ENCODE results near the gene KLHDC8B.
A peak's percentile ranks its signal among the peaks of the same experiment; 100 is the strongest.

The KLHDC8B gene

GRCh38 chr3:49163609-49164008 is 7.8 kb upstream of the KLHDC8B start:
- no peak overlapping the region for H3K4me3 ChIP-seq
- peaks cover 49 to 67% (median 59%) of the 10 kb centered on the region in 10 experiments for H3K4me1 ChIP-seq
- H3K36me3 ChIP-seq = peaks cover 16 to 36% (median 28%) of the 10 kb centered on the region in 11 experiments
- H3K27me3 ChIP-seq = no peaks in the 10 kb centered on the region
- H3K9ac ChIP-seq = no peak overlapping the region
- peaks cover 0 to 24% (median 5%) of the 10 kb centered on the region in 11 experiments; a peak in 7 of 22 replicates for H4K20me1 ChIP-seq
- H3K9me3 ChIP-seq (replicated peaks in 1 of 11) = 0 out of 22 replicates have a peak, but pooled peaks cover 0 to 4% (median 0%) of the 10 kb centered on the region in 11 experiments
- peak overlapping the region in 10 of 11 experiments; percentile 41 to 98 (median 66); a peak in 15 of 22 replicates for H3K4me2 ChIP-seq
- H3K27ac ChIP-seq = peak overlapping the region in 4 of 11 experiments; percentile 62 to 72 (median 67); a peak in 6 of 22 replicates
- TF ChIP-seq Cebpa-rat (IDR thresholded peaks at IDR 0.05) = no peak

- Histone ChIP-seq H3K4me3 (peak overlapping the region; percentile 64 to 85 (median 76)), H4K20me1 (peaks cover 0 to 21% (median 5%) of the 10 kb centered on the region in 11 experiments; a peak in 7 of 22 replicates), H3K9ac (peak overlapping the region; percentile 80 to 91 (median 89)), H3K9me3 (replicated peaks in 1 of 11) (0 out of 22 replicates have a peak, but pooled peaks cover 0 to 4% (median 0%) of the 10 kb centered on the region in 11 experiments), H3K27ac (peak overlapping the region; percentile 82 to 96 (median 90)), H3K4me2 (peak overlapping the region; percentile 84 to 99 (median 95)), H3K4me1 (peaks cover 51 to 58% (median 52%) of the 10 kb centered on the region in 10 experiments), H3K36me3 (peaks cover 16 to 36% (median 28%) of the 10 kb centered on the region in 11 experiments), H3K27me3 (no peaks in the 10 kb centered on the region)
- TF ChIP-seq Cebpa-rat (IDR thresholded peaks at IDR 0.05) = no peak
Observed at GRCh38 chr3:49164983-49165720, 6.2 kb upstream of the KLHDC8B start.

DNA sequence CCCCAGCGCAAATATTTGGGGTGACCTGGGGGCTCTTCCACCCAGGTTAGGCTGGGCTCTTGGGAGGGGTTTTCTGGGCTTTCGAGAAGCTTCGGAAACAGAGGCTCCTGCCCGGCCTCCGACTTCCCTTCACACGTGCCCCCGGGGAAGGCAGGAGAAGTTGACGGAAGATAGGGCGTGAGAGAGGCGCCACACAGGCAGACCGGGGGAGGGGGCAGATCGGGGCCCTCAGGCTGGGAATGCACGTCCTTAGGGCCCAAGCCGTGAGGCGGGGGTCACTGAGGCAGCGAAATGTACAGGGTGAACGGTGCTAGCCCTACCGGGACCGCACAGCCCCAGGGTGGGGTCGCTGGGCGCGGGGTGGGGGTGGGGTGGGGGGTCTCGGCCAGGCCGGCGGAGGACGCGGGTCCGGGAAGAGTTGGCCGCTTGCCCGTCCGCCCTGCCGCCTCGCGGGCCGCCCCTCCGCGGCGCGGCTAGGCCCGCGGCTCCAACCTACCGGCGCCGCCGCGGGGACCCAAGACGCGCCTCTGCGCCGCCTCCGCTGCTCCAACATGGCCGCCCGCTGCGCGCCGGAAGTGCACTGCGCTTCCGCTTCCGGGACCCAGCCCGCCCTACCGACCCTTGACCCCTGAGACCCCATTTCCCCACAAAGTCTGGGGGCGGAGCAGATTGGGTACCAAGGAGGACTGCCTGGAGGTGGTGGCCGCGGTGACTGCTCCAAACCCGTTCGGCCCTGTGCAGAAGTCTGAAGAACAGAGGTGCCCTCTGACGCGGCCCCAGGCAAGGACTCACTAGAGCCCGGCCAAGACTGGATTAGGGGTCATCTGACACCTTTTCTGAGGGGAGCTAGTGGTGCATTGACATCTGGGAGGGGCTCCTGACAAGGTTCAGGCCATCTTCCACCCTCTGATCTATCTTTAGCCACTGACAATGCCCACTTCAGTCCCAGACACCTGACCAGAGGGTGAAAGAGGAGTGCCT is 5.3 kb upstream of the KLHDC8B start, which contains the start of gene CCDC71:
Gene CCDC71 (minus strand): TSS at position 561 of the 981 bp plus-strand sequence. CDS start 2,123 bp downstream, outside the sequence.
- Histone ChIP-seq H4K20me1 (peaks cover 0 to 21% (median 5%) of the 10 kb centered on the region in 11 experiments; a peak in 7 of 22 replicates), H3K36me3 (peaks cover 16 to 35% (median 25%) of the 10 kb centered on the region in 11 experiments), H3K9ac (peak within 1 kb of the TSS; percentile 80 to 91 (median 89)), H3K4me2 (peak within 1 kb of the TSS; percentile 84 to 99 (median 95)), H3K9me3 (replicated peaks in 1 of 11) (0 out of 22 replicates have a peak, but pooled peaks cover 0 to 4% (median 0%) of the 10 kb centered on the region in 11 experiments), H3K4me1 (peaks cover 57 to 65% (median 61%) of the 10 kb centered on the region in 10 experiments), H3K4me3 (peak within 1 kb of the TSS; percentile 64 to 85 (median 76)), H3K27me3 (no peaks in the 10 kb centered on the region), H3K27ac (peak within 1 kb of the TSS; percentile 82 to 96 (median 90))
- TF ChIP-seq Cebpa-rat (IDR thresholded peaks at IDR 0.05) = no peak

- Histone ChIP-seq H3K9ac (peak overlapping the region in 7 of 11 experiments; percentile 87 to 90 (median 88); a peak in 9 of 22 replicates), H3K4me2 (peak overlapping the region; percentile 42 to 99 (median 88)), H3K27me3 (no peaks in the 10 kb centered on the region; a peak in 1 of 22 replicates), H3K27ac (peak overlapping the region; percentile 82 to 96 (median 90); a peak in 21 of 22 replicates), H3K9me3 (replicated peaks in 1 of 11) (0 out of 22 replicates have a peak, but pooled peaks cover 0 to 4% (median 0%) of the 10 kb centered on the region in 11 experiments), H3K4me3 (peak overlapping the region; percentile 64 to 85 (median 76); a peak in 17 of 20 replicates), H4K20me1 (peaks cover 0 to 12% (median 0%) of the 10 kb centered on the region in 11 experiments; a peak in 6 of 22 replicates), H3K36me3 (peaks cover 16 to 26% (median 22%) of the 10 kb centered on the region in 11 experiments), H3K4me1 (peaks cover 53 to 65% (median 59%) of the 10 kb centered on the region in 10 experiments)
- TF ChIP-seq Cebpa-rat (IDR thresholded peaks at IDR 0.05) = no peak
Observed at GRCh38 chr3:49166752-49167556, 4.4 kb upstream of the KLHDC8B start.

DNA sequence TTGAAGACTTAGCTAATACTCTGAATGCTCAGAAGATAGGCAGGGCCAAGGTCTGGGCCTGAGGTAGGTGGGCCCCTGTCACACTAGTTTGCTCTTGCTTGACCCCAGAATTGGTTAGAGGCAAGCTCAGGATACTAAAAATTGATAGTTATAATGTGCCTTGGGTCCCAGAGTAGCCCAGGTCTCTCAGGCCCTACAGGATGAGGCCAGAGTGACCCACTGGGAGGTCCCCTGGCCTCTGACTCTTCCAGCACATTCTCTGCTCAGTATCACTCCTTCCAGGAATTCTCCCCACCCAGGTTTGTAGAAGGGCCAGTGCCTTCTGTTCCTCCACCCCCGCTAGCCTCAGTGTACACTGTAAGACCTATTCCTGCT is 667 bp upstream of the KLHDC8B start:
- Histone ChIP-seq H3K4me1 (peaks cover 54 to 67% (median 62%) of the 10 kb centered on the region in 10 experiments), H3K27me3 (no peaks in the 10 kb centered on the region; a peak in 1 of 22 replicates), H3K36me3 (peaks cover 0 to 34% (median 0%) of the 10 kb centered on the region in 11 experiments; a peak in 4 of 22 replicates), H3K27ac (peak overlapping the region; percentile 47 to 76 (median 69); a peak in 20 of 22 replicates), H3K4me3 (peak overlapping the region; percentile 59 to 93 (median 66)), H3K4me2 (peak overlapping the region; percentile 84 to 100 (median 96)), H4K20me1 (peaks cover 0 to 27% (median 0%) of the 10 kb centered on the region in 11 experiments; a peak in 4 of 22 replicates), H3K9me3 (replicated peaks in 1 of 11) (0 out of 22 replicates have a peak, but pooled peaks cover 0 to 4% (median 0%) of the 10 kb centered on the region in 11 experiments), H3K9ac (peak overlapping the region; percentile 66 to 96 (median 79))
- TF ChIP-seq Cebpa-rat (IDR thresholded peaks at IDR 0.05) = no peak

DNA sequence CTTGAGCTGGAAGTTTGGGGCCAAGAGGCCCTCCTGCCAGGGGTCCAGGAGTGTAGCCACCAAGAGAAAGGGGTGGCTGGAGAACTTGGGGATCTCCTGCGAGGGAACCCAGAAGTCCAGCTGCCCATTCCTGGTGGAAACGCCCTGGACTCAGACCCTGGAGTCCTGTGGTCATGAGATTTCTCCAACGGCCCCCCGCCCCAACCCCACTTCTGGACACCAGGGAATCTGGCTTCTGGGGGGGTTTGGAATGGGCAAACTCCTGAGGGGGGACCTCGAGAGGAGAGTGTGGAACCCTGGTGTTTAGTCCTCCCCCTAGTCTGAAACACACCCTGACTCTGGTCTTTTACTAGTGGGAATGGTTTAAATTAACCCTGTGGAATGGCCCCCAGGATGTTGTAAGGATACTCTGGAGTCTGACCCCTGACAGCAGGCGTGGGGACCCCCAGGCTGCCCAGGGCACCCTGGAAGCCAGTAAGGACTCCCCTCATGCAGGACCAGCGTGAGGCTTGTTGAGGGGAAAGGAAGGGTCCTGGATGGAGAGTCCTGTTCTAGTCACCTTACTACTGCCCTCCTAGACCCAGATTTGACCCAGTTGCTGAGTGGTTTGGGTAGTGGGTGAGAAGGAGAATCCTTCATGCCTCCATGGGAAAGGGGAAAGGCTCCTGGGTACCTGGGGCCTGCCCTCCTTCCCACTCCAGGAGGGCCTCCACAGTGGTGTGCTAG is 540 bp downstream of the KLHDC8B start:
- peak overlapping the region; percentile 59 to 93 (median 66) for H3K4me3 ChIP-seq
- H4K20me1 ChIP-seq = peaks cover 0 to 38% (median 0%) of the 10 kb centered on the region in 11 experiments; a peak in 4 of 22 replicates
- H3K9ac ChIP-seq = peak overlapping the region; percentile 66 to 96 (median 79)
- H3K9me3 ChIP-seq (replicated peaks in 1 of 11) = no peaks in the 10 kb centered on the region
- H3K4me1 ChIP-seq = peaks cover 59 to 72% (median 68%) of the 10 kb centered on the region in 10 experiments
- peak overlapping the region; percentile 84 to 100 (median 96) for H3K4me2 ChIP-seq
- TF ChIP-seq Cebpa-rat (IDR thresholded peaks at IDR 0.05) = no peak
- peaks cover 0 to 46% (median 0%) of the 10 kb centered on the region in 11 experiments; a peak in 4 of 22 replicates for H3K36me3 ChIP-seq
- no peaks in the 10 kb centered on the region; a peak in 1 of 22 replicates for H3K27me3 ChIP-seq
- H3K27ac ChIP-seq = peak overlapping the region; percentile 47 to 76 (median 69)

Data from BLaER1 treated with 17β-estradiol and CSF1 and Interleukin-3, amounts not matched to agents 10 nM and 100 nM (cell line).